HG02678 (cell line): ENCODE measurements around the gene CCT5.
A peak's percentile ranks its signal among the peaks of the same experiment; 100 is the strongest.
"Not testable (repeated sequence)": the region's sequence is repeated elsewhere in the genome, so short reads cannot be mapped to it uniquely, and the experiment has no call there.

Experiments
- ATAC-seq: cut with Tn5 transposase; IDR thresholded peaks from one replicate; pipeline ENCODE4 v1.9.1; 2021; ENCODE audit warnings: mild to moderate bottlenecking, moderate library complexity; ENCODE audit not compliant: unreplicated experiment

The CCT5 gene

GRCh38 chr5:10275460-10275859 is 25.4 kb downstream of the CCT5 start:
- no peak for ATAC-seq

DNA sequence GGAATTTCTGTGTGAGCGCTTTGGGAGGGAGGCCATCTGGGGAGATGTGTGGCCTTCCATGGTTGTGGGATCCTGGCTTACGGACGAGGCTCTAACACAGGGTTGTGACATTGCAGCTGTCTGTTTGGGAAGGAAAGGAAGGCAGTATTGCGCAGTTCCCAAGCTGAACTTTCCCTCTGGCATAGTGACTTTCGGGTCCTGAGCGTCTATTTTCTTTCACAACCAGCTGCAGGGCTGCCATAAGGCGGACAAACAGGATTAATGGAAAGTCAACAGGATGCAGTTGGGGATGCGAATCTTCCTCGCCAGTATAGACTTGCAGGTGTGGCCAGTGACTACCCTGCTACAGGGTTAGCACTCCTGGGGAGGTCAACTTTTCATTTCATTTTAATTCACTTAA is 25.9 kb downstream of the CCT5 start:
- no peak for ATAC-seq

DNA sequence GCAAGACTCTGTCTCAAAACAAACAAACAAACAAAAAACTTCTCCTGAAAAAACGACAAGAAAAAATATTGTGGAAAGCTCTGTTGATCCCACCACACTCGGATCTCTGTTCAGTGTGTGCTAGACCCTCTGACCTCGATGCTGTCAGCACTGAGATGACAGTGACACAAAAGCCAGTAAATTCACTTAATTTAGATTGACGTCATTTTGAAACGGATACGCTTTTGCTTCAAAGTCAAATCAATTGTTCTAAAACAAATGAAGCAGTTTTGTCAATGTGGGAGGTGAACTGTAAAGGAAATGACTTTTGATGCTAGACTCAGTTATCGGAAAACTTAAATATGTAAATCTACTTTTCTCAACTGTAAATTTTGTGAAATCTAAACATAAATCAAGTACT is 26.6 kb downstream of the CCT5 start:
- no peak for ATAC-seq

- no peak for ATAC-seq
Measured at GRCh38 chr5:10277773-10278630, 27.9 kb downstream of the CCT5 start.

- ATAC-seq = no peak
Measured at GRCh38 chr5:10278658-10279279, 28.7 kb downstream of the CCT5 start.

GRCh38 chr5:10279328-10279727 is 29.2 kb downstream of the CCT5 start:
- ATAC-seq = no peak

- ATAC-seq = no peak
Measured at GRCh38 chr5:10279925-10280720, 30.0 kb downstream of the CCT5 start.

GRCh38 chr5:10283927-10284635 is 34.0 kb downstream of the CCT5 start:
- ATAC-seq = peak; percentile 91

DNA sequence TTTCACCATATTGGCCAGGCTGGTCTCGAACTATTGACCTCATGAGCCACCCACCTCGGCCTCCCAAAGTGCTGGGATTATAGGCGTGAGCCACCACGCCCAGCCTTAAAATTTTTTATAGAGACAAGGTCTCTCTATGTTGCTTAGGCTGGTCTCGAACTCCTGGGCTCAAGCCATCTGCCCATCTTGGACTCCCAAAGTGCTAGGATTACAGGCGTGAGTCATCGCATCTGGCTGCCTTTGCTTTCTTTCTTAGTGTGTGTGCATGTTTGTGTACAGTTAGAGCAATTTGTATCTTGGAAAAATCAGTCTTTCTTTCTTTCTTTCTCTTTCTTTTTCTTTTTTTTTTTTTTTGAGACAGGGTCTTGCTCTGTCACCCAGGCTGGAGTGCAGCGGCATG is 35.3 kb downstream of the CCT5 start:
- not testable (repeated sequence) for ATAC-seq

DNA sequence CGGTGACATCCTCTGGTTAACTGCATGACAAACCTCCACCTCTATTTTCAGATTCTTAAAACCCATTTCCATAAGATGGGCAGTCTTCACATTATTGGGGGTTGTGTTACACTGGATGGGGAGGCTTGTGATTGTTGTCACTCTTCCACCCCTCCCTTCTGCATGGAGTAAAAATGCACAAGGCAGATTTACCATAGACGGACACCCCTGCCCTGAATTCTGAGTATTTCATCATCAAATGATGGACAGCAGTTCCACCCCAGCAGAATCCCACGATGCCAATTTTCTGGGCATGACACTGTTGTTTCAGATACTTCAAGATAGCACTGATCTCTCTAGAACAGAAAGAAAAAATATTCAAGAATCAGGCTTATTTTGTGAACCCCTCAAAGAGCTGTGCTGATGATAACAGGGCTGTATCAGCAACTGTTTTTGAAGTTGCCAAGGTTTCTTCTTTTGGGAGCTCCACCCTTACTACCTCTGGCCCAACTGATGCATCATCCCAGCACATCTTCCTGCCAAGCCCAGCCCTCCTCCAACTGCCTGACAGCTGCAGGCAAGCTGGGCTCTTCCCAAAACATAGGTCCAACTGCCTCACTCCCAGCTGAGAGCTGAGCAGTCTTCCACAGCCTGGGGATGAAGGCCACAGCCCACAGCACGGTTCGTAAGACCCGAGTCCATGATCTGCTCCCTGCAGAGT is 36.2 kb downstream of the CCT5 start:
- no peak for ATAC-seq

DNA sequence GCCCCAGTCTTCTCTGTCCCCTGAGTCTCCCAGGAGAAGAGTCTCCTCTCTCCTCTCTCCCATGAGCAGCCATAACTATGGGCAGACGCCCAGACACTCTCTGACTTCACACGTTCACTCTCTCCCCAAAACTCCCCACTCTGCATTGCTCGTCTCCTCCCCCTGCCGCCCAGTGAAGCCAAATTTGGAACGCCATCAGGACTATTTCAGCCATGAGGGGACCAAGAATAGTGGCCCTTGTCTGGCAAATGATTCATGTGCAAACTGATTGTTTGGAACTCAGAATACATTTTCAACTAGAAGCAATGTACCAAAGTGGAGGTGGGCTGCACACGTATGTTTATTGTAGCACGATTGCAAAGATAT is 36.8 kb downstream of the CCT5 start:
- no peak for ATAC-seq

DNA sequence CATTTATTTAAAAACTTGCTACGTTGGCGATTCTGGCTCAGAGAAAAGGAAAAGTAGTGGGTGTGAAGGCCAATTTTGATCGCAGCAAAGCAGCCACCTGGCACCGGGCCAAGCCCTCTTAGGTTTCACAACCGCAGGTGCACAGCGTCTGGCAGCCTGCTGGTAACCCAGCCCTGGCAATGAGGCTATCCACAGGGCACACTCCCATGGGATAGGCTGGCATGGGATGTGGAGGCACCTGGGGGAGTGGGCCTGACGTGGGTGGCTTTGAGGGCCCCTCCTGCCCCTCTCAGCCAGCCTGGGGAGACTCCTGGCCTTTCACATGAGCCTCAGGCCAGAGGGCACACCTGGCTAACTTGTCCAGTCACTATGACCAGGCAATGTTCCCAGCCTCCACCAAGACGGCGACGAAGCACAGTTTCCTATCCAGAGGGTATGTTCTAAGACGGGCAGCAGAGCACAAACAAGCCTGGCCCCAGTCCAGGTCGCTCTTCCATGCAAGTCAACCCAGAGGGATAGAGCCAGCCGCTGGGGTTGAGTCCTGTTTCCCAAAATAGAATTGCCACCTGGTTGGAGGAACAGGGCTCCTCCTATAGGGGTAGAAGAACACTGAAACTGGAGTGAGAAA is 38.6 kb downstream of the CCT5 start:
- peak; percentile 56 for ATAC-seq

GRCh38 chr5:10289353-10289752 is 39.3 kb downstream of the CCT5 start:
- ATAC-seq = no peak

- ATAC-seq = no peak
Measured at GRCh38 chr5:10289991-10290390, 39.9 kb downstream of the CCT5 start.

DNA sequence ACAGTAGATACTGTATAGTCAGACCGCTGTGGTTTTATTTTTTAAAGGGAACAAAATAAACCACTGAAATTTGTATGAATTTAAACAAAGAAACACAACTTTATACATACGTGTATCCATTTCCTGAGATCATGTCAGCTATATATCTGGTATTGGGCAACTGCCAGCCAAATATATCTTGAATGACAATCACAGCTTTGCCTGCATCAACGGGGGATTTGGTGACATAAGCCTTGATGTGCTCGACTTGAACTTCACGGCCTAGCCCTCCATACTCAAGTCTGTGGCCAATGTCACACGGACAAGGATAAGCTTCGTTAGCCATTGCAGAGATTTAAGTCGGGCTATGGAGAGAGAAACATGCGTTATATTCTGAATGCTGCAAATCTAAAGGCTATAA is 40.4 kb downstream of the CCT5 start:
- ATAC-seq = no peak

DNA sequence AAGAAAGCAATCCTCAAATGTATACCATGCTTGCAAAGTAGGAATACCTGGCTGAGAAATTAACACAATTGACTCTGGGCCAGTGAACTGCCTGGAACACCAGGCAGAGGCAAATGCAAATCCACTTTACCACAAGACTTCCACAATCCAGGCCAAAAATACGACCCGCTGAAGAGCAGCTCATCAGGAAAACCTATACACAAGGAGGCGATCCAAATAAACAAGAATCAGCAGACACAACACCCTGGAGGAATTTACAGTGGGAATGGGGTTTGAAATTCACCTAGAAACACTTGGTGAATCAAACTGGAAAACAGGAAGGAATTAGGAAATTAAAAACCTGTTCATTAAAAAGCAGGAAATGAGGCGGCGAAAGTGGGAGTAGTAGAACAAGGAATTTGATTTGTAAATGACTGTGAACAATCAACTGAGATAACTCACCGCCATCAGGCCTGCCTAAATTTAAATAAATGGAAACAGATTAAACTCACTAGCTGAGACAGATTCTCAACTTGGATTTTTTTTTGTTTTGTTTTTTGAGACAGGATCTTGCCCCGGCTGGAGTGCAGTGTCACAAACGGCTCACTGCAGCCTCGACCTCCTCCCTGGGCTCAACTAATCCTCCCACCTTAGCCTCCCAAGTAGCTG is 41.7 kb downstream of the CCT5 start:
- no peak for ATAC-seq

DNA sequence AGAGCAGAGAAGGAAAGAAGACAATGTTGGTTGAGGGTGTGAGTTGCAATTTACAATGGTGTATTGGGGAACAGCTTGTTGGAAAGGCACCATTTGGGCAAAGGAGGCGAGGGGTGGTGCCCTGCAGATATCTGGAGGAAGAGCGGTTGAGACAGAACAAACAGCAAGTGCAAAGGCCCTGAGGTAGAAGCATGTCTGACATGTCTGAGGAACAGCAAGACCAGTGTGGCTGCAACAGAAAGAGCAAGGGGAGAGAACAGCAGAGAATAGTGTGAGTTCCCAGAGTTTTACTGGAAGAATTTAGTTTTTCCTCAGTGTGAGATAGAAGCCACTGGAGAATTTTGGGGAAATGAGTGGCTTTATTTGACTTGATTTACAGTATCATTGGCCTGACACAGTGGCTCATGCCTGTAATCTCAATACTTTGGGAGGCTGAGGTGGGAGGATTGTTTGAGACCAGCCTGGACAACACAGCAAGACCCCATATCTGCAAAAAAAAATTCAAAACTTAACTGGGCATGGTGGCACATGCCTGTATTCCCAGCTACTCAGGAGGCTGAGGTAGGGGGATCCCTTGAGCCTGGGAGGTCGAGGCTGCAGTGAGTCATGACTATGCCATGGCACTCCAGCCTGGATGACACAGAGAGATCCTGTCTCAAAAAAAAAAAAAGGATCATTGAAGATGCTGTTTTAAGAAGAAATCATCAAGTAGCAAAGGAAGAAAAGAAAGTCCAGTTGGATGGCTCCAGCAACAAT is 44.0 kb downstream of the CCT5 start:
- ATAC-seq = no peak

- no peak for ATAC-seq
Measured at GRCh38 chr5:10295619-10296326, 45.7 kb downstream of the CCT5 start.
